Stimulated activated CD8-positive, alpha-beta memory T cell treated with anti-CD3 and anti-CD28 coated beads, Interleukin-7, amount 100 ng/mL, for 24 hours (primary cell): ENCODE results near the gene ZC3HAV1.
"Not testable (repeated sequence)": the region's sequence is repeated elsewhere in the genome, so short reads cannot be mapped to it uniquely, and the experiment has no call there.

Source experiments
- DNase-seq: peaks from one replicate; pipeline ENCODE4 v3.0.0-alpha.2; 2020; ENCODE audit warnings: low read depth

Gene ZC3HAV1

GRCh38 chr7:139086454-139086853 lies 23.1 kb downstream of the ZC3HAV1 start:
- no peak for DNase-seq

- no peak for DNase-seq
Measured at GRCh38 chr7:139084709-139085108, 24.8 kb downstream of the ZC3HAV1 start.

- DNase-seq: no peak
Measured at GRCh38 chr7:139081584-139081983, 27.9 kb downstream of the ZC3HAV1 start.

- DNase-seq: no peak
Measured at GRCh38 chr7:139080905-139081304, 28.6 kb downstream of the ZC3HAV1 start.

- DNase-seq: no peak
Measured at GRCh38 chr7:139079861-139080260, 29.7 kb downstream of the ZC3HAV1 start.

GRCh38 chr7:139078911-139079310 lies 30.6 kb downstream of the ZC3HAV1 start:
- DNase-seq: no peak

- DNase-seq: no peak
Measured at GRCh38 chr7:139078399-139078798, 31.1 kb downstream of the ZC3HAV1 start.

GRCh38 chr7:139077706-139078105 lies 31.8 kb downstream of the ZC3HAV1 start:
- not testable (repeated sequence) for DNase-seq

GRCh38 chr7:139075871-139076686 lies 33.4 kb downstream of the ZC3HAV1 start:
- DNase-seq: no peak

GRCh38 chr7:139075031-139075652 lies 34.4 kb downstream of the ZC3HAV1 start:
- no peak for DNase-seq

GRCh38 chr7:139072796-139073195 lies 36.7 kb downstream of the ZC3HAV1 start:
- no peak for DNase-seq

GRCh38 chr7:139071680-139072079 lies 37.8 kb downstream of the ZC3HAV1 start:
- no peak for DNase-seq

- no peak for DNase-seq
Measured at GRCh38 chr7:139068544-139069399, 40.7 kb downstream of the ZC3HAV1 start.

- DNase-seq: no peak
Measured at GRCh38 chr7:139066315-139066714, 43.2 kb downstream of the ZC3HAV1 start.

GRCh38 chr7:139065323-139065722 lies 44.2 kb downstream of the ZC3HAV1 start:
- DNase-seq: no peak

- DNase-seq: no peak
Measured at GRCh38 chr7:139061416-139061815, 48.1 kb downstream of the ZC3HAV1 start.

- DNase-seq: no peak
Measured at GRCh38 chr7:139060695-139061237, 48.8 kb downstream of the ZC3HAV1 start.

- no peak for DNase-seq
Measured at GRCh38 chr7:139059905-139060304, 49.6 kb downstream of the ZC3HAV1 start.

- DNase-seq: no peak
Measured at GRCh38 chr7:139058943-139059342, 50.6 kb downstream of the ZC3HAV1 start.

- DNase-seq: no peak
Measured at GRCh38 chr7:139055674-139056073, 53.8 kb downstream of the ZC3HAV1 start.

GRCh38 chr7:139054656-139055055 lies 54.9 kb downstream of the ZC3HAV1 start:
- DNase-seq: not testable (repeated sequence)

- no peak for DNase-seq
Measured at GRCh38 chr7:139054101-139054500, 55.4 kb downstream of the ZC3HAV1 start.
